Stimulated activated naive B cell treated with anti-CD40 and anti-IgM and Interleukin-4, amounts not matched to agents 10 μg/mL and 1 μg/mL and 100 μg/mL, for 72 hours (primary cell): ENCODE data around the gene PMFBP1.

Source experiments
- ATAC-seq, 2 donors: fragments of 150-1000 bp; cut with Tn5 transposase; replicated peaks; 2 replicates each; pipeline ENCODE4 v1.10.0; 2021; ENCODE audit warnings: moderate library complexity in 1 of 2
- DNase-seq: peaks from one replicate; pipeline ENCODE4 v3.0.0; 2021
- H3K27ac Mint-ChIP-seq: one replicate; pipeline ENCODE4 v1.8.0; 2022; ENCODE audit warnings: mild to moderate bottlenecking, mixed read lengths
- H3K27me3 Mint-ChIP-seq, 2 donors: one replicate each; pipeline ENCODE4 v1.8.0; 2022; ENCODE audit warnings: mixed read lengths in 2 of 2
- H3K36me3 Mint-ChIP-seq, 2 donors: one replicate each; pipeline ENCODE4 v1.8.0; 2022; ENCODE audit warnings: mixed read lengths in 2 of 2, mild to moderate bottlenecking in 1 of 2
- H3K4me1 Mint-ChIP-seq, 2 donors: one replicate each; pipeline ENCODE4 v1.8.0; 2022; ENCODE audit warnings: mixed read lengths in 2 of 2, mild to moderate bottlenecking in 1 of 2
- H3K4me3 Mint-ChIP-seq, 2 donors: one replicate each; pipeline ENCODE4 v1.8.0; 2022; ENCODE audit warnings: mild to moderate bottlenecking in 2 of 2, mixed read lengths in 2 of 2, moderate library complexity in 1 of 2
- H3K9me3 Mint-ChIP-seq, 2 donors: one replicate each; pipeline ENCODE4 v1.8.0; 2022; ENCODE audit warnings: mixed read lengths in 2 of 2, mild to moderate bottlenecking in 1 of 2

Gene PMFBP1, protein sequence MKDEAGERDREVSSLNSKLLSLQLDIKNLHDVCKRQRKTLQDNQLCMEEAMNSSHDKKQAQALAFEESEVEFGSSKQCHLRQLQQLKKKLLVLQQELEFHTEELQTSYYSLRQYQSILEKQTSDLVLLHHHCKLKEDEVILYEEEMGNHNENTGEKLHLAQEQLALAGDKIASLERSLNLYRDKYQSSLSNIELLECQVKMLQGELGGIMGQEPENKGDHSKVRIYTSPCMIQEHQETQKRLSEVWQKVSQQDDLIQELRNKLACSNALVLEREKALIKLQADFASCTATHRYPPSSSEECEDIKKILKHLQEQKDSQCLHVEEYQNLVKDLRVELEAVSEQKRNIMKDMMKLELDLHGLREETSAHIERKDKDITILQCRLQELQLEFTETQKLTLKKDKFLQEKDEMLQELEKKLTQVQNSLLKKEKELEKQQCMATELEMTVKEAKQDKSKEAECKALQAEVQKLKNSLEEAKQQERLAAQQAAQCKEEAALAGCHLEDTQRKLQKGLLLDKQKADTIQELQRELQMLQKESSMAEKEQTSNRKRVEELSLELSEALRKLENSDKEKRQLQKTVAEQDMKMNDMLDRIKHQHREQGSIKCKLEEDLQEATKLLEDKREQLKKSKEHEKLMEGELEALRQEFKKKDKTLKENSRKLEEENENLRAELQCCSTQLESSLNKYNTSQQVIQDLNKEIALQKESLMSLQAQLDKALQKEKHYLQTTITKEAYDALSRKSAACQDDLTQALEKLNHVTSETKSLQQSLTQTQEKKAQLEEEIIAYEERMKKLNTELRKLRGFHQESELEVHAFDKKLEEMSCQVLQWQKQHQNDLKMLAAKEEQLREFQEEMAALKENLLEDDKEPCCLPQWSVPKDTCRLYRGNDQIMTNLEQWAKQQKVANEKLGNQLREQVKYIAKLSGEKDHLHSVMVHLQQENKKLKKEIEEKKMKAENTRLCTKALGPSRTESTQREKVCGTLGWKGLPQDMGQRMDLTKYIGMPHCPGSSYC

GRCh38 chr16:72172105-72173034 lies at the start of gene PMFBP1:
PMFBP1 (minus strand) TSS chr16:72172155; CDS start chr16:72171208, 947 bp downstream.
- DNase-seq (peak; percentile 77), ATAC-seq (peak; percentile 98 to 99)
- Mint-ChIP-seq H3K36me3 (peaks cover 11 to 29% of the 10 kb centered on the region in 2 donors), H3K4me3 (peak within 1 kb of the TSS in 1 of 2 donors; percentile 15), H3K4me1 (peaks cover 9 to 12% of the 10 kb centered on the region in 2 donors), H3K27me3 (peaks cover 0 to under 1% of the 10 kb centered on the region in 2 donors), H3K9me3 (peaks cover 11 to 14% of the 10 kb centered on the region in 2 donors), H3K27ac (peak within 1 kb of the TSS; percentile 91)

DNA sequence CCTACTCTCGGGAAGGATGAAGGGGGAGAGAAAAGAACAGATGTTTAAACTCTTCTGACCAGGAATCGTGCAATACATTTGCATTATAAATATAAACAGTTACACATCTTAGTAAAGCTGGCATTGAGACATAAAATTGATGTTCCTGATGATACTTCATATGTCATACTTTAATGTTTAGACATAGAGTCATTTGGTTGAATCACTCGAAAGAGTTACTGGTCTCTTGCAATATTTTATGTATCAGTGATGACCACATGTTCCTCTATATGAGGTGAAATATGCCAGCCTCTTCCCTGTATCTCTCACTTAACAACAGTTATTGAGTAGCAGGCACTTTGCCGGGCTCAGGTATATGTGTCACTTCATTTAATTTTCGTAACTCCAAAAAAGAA lies 49.7 kb upstream of the PMFBP1 start:
- Mint-ChIP-seq H3K4me3 (no peak overlapping the region), H3K27ac (no peak overlapping the region), H3K27me3 (no peaks in the 10 kb centered on the region), H3K4me1 (no peaks in the 10 kb centered on the region), H3K9me3 (no peaks in the 10 kb centered on the region), H3K36me3 (no peaks in the 10 kb centered on the region)
- DNase-seq (no peak), ATAC-seq (no peak)

- no peak overlapping the region for H3K4me3 Mint-ChIP-seq
- H3K4me1 Mint-ChIP-seq = no peaks in the 10 kb centered on the region
- H3K9me3 Mint-ChIP-seq = peaks cover under 1% of the 10 kb centered on the region in 2 donors
- H3K27ac Mint-ChIP-seq = no peak overlapping the region
- DNase-seq (no peak), ATAC-seq (no peak)
- H3K36me3 Mint-ChIP-seq = no peaks in the 10 kb centered on the region
- H3K27me3 Mint-ChIP-seq = no peaks in the 10 kb centered on the region
Measured at GRCh38 chr16:72220875-72221629, 49.1 kb upstream of the PMFBP1 start.

GRCh38 chr16:72219282-72219681 lies 47.3 kb upstream of the PMFBP1 start:
- Mint-ChIP-seq H3K27me3 (no peaks in the 10 kb centered on the region), H3K9me3 (peaks cover 15 to 17% of the 10 kb centered on the region in 2 donors), H3K4me3 (no peak overlapping the region), H3K27ac (no peak overlapping the region), H3K36me3 (peaks cover 10 to 17% of the 10 kb centered on the region in 2 donors), H3K4me1 (no peaks in the 10 kb centered on the region)
- DNase-seq (no peak), ATAC-seq (no peak)

DNA sequence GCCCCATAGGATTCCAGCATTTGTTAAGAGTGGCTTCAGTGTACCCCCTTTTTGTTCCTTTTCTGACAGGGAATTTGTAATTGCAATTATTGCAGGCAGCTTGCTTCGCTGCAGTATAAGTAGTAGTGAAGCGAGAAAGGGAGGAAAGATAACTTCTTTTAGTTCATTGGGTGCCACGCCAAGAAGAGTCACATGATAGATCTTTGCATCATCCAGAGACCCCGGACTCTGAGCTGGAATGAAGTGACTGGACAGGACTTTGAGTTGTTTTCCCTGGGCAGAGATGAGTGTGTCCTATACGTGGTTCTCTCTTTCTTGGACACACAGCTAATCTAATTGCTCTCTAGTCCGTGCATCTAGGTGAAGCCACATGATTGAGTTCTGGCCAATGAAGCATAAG lies 44.8 kb upstream of the PMFBP1 start:
- ATAC-seq (no peak), DNase-seq (no peak)
- Mint-ChIP-seq H3K27me3 (no peaks in the 10 kb centered on the region), H3K27ac (no peak overlapping the region), H3K4me1 (no peaks in the 10 kb centered on the region), H3K4me3 (no peak overlapping the region), H3K9me3 (peaks cover 15 to 17% of the 10 kb centered on the region in 2 donors), H3K36me3 (peaks cover 10 to 17% of the 10 kb centered on the region in 2 donors)

DNA sequence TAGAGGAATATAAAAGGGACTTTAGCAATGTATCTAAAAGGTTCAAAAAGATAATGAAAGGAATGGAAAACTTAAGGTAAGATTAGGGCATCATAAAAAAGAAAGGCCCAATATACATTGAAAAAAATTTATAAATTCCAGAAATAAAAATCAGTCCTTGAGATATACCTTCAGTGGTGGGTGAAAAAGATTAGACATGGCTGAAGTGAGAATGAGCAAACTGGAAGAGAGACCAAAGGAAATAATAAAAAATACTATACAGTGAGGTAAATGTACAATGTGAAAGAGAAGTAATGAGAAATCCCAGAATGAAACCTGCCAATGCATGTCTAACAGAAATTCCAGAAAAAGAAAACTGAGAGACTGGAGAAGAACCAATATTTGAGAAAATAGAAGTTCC lies 42.9 kb upstream of the PMFBP1 start:
- ATAC-seq (no peak), DNase-seq (no peak)
- Mint-ChIP-seq H3K36me3 (peaks cover 10 to 17% of the 10 kb centered on the region in 2 donors), H3K27me3 (no peaks in the 10 kb centered on the region), H3K4me1 (no peaks in the 10 kb centered on the region), H3K9me3 (peaks cover 15 to 17% of the 10 kb centered on the region in 2 donors), H3K27ac (no peak overlapping the region), H3K4me3 (no peak overlapping the region)

DNA sequence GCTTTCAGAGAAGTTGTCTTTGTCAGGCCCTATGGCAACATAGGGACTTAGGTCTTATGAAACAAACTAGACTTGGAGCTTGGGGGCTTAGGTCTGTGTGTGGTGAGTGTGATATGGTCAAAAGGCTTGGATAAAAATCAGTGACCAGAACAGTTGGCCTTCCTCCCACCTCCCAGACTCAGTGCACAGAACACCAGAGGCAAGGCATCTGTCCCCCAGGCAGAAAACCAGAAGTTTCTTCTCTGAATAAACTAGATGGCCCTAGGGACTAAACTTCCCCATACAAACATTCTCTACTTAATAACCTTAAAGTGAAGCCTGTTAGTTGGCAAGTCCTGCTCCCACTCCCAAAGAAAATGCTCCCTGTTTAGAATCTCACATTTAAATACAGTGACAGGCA lies 39.2 kb upstream of the PMFBP1 start:
- H3K27me3 Mint-ChIP-seq = no peaks in the 10 kb centered on the region
- H3K36me3 Mint-ChIP-seq = peaks cover 10 to 17% of the 10 kb centered on the region in 2 donors
- no peaks in the 10 kb centered on the region for H3K4me1 Mint-ChIP-seq
- ATAC-seq (peak in 1 of 2 donors; percentile 29), DNase-seq (no peak)
- peaks cover 15 to 17% of the 10 kb centered on the region in 2 donors for H3K9me3 Mint-ChIP-seq
- no peak overlapping the region for H3K27ac Mint-ChIP-seq
- no peak overlapping the region for H3K4me3 Mint-ChIP-seq

DNA sequence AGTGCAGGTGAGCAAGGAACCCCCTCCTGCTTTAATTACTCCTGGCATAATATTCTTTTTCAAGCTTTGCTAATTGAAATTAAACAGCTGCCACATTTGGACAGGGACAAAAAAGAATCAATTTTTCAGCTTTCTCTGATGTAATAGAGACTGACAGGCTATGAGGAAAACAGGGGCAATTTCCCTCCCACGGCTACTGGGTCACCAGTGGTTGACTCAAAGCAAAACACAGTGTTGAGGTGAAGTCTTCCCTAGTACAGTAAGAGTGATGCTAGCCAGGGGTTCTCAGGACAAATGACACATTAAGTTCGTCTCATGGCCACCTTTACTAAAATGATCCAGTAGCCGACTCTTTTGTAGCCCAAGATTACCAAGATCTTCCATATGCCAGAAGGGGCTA lies 38.6 kb upstream of the PMFBP1 start:
- Mint-ChIP-seq H3K27ac (no peak overlapping the region), H3K4me1 (no peaks in the 10 kb centered on the region), H3K9me3 (peaks cover 10 to 12% of the 10 kb centered on the region in 2 donors), H3K4me3 (no peak overlapping the region), H3K36me3 (peaks cover 10 to 12% of the 10 kb centered on the region in 2 donors), H3K27me3 (no peaks in the 10 kb centered on the region)
- DNase-seq (no peak), ATAC-seq (peak; percentile 58 to 75)

GRCh38 chr16:72210072-72210471 lies 38.1 kb upstream of the PMFBP1 start:
- peaks cover 6 to 7% of the 10 kb centered on the region in 2 donors for H3K36me3 Mint-ChIP-seq
- no peak overlapping the region for H3K27ac Mint-ChIP-seq
- no peak for DNase-seq
- H3K4me1 Mint-ChIP-seq = no peaks in the 10 kb centered on the region
- H3K4me3 Mint-ChIP-seq = no peak overlapping the region
- ATAC-seq = no peak
- H3K9me3 Mint-ChIP-seq = peaks cover 6 to 7% of the 10 kb centered on the region in 2 donors
- H3K27me3 Mint-ChIP-seq = no peaks in the 10 kb centered on the region

DNA sequence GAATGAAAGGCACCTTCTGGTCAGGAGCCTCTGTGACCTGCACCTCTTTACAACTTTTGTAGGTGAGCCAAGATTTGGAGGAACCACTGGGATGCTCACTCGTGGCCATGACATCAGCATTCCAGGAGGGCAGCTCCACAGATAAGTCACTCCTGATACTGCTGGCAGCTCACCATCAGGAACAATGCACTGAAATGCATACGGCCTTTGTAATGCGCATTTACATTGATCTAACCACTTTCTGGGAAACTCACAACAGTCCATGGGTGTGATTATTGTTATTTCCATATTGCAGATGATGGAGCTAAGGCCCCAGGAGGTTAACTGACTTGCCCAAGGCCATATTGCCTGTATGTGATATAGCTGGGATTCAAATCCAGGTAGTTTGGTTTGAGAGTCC lies 34.3 kb upstream of the PMFBP1 start:
- Mint-ChIP-seq H3K4me3 (no peak overlapping the region), H3K27me3 (no peaks in the 10 kb centered on the region), H3K36me3 (no peaks in the 10 kb centered on the region), H3K9me3 (no peaks in the 10 kb centered on the region), H3K4me1 (peaks cover 18 to 21% of the 10 kb centered on the region in 2 donors), H3K27ac (no peak overlapping the region)
- ATAC-seq (no peak), DNase-seq (no peak)

DNA sequence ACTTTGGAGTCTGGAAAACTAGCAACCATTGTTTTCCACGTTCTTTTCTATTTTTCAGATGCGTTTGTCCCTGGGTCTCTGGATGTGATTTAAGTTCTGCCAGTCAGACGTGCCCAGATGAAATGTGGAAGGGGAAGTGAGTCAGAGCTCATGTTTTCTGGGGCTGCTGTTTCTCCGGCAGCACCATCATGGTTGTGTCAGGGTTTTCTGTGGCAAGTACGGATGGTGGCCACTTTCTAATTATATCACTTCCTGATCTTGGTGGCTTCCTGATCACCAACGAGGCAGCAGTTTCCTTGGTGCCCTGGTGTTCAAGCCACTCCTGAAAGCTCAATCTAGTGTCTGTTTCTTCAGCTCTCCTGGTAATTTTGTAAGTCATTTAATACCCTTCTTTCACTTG lies 31.4 kb upstream of the PMFBP1 start:
- DNase-seq (peak; percentile 35), ATAC-seq (peak; percentile 90 to 93)
- peaks cover 18 to 21% of the 10 kb centered on the region in 2 donors for H3K4me1 Mint-ChIP-seq
- H3K9me3 Mint-ChIP-seq = no peaks in the 10 kb centered on the region
- H3K27me3 Mint-ChIP-seq = no peaks in the 10 kb centered on the region
- H3K27ac Mint-ChIP-seq = peak overlapping the region; percentile 94
- peak overlapping the region; percentile 66 to 70 for H3K4me3 Mint-ChIP-seq
- no peaks in the 10 kb centered on the region for H3K36me3 Mint-ChIP-seq

- Mint-ChIP-seq H3K36me3 (no peaks in the 10 kb centered on the region), H3K27me3 (no peaks in the 10 kb centered on the region)
Measured at GRCh38 chr16:72202014-72202413, 30.1 kb upstream of the PMFBP1 start.

GRCh38 chr16:72201387-72201786 lies 29.4 kb upstream of the PMFBP1 start:
- no peak overlapping the region for H3K27ac Mint-ChIP-seq
- no peak for ATAC-seq
- H3K4me3 Mint-ChIP-seq = no peak overlapping the region
- peaks cover 18 to 21% of the 10 kb centered on the region in 2 donors for H3K4me1 Mint-ChIP-seq
- H3K36me3 Mint-ChIP-seq = no peaks in the 10 kb centered on the region
- no peaks in the 10 kb centered on the region for H3K9me3 Mint-ChIP-seq
- DNase-seq = no peak
- H3K27me3 Mint-ChIP-seq = no peaks in the 10 kb centered on the region

More at GRCh38 chr16:72202014-72202413, 30.1 kb upstream of the PMFBP1 start:
- Mint-ChIP-seq H3K4me1 (peaks cover 18 to 21% of the 10 kb centered on the region in 2 donors), H3K9me3 (no peaks in the 10 kb centered on the region), H3K4me3 (no peak overlapping the region), H3K27ac (no peak overlapping the region)
- DNase-seq = no peak
- peak in 1 of 2 donors; percentile 22 for ATAC-seq
